Measurements from ENCODE around the gene RPL29. TPM values are rescaled to one million over a fixed set of nuclear protein-coding genes. Genes with fewer than 3 reads are reported as not detected.
A peak's percentile ranks its signal among the peaks of the same experiment; 100 is the strongest.

Gene RPL29
- total and polyA plus RNA-seq, 2 experiments from 2014 or later: 844 to 1,533 TPM

GRCh38 chr3:51970606-51971300 lies 24.9 kb downstream of the RPL29 start:
- Histone ChIP-seq H3K4me3 (no peak overlapping the region), H3K36me3 (no peaks in the 10 kb centered on the region), H3K4me1 (ENCODE audit: low read depth) (peaks cover 28% of the 10 kb centered on the region), H3K27me3 (no peaks in the 10 kb centered on the region), H3K9me3 (ENCODE audit: low read depth) (no peaks in the 10 kb centered on the region), H3K27ac (peak overlapping the region; percentile 24)
- no peak for DNase-seq (ENCODE audit: low read depth in 1 of 2, low spot score in 1 of 2)
- TF ChIP-seq, protein P1, sequence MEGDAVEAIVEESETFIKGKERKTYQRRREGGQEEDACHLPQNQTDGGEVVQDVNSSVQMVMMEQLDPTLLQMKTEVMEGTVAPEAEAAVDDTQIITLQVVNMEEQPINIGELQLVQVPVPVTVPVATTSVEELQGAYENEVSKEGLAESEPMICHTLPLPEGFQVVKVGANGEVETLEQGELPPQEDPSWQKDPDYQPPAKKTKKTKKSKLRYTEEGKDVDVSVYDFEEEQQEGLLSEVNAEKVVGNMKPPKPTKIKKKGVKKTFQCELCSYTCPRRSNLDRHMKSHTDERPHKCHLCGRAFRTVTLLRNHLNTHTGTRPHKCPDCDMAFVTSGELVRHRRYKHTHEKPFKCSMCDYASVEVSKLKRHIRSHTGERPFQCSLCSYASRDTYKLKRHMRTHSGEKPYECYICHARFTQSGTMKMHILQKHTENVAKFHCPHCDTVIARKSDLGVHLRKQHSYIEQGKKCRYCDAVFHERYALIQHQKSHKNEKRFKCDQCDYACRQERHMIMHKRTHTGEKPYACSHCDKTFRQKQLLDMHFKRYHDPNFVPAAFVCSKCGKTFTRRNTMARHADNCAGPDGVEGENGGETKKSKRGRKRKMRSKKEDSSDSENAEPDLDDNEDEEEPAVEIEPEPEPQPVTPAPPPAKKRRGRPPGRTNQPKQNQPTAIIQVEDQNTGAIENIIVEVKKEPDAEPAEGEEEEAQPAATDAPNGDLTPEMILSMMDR (IDR thresholded peaks at IDR 0.05; ENCODE audit: low read depth, low read length): no peak

DNA sequence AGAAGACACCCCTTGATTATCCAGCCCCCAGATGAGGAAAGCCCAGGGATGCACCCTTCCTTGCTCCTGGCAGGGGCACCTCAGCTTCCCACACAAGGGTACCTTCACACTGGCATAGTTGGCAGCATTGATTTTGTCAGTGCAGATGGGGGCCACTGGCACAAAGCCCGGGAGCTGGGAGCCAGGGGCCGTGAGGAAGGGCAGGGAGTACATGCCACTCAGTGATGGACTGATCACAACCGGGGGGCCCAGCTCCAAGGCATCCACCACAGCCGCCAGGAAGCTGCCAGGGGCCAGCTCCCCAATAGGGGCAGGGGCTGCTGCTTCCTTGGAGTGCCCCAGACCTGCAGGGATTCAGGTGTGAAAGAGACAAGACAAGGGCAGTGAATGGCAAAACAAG lies 25.9 kb downstream of the RPL29 start:
- TF ChIP-seq, protein P1 (IDR thresholded peaks at IDR 0.05; ENCODE audit: low read depth, low read length): no peak
- H3K36me3 ChIP-seq: no peaks in the 10 kb centered on the region
- H3K27ac ChIP-seq: no peak overlapping the region
- no peak for DNase-seq (ENCODE audit: low read depth in 1 of 2, low spot score in 1 of 2)
- no peak overlapping the region for H3K4me3 ChIP-seq
- peaks cover 22% of the 10 kb centered on the region for H3K4me1 ChIP-seq (ENCODE audit: low read depth)
- no peaks in the 10 kb centered on the region for H3K9me3 ChIP-seq (ENCODE audit: low read depth)
- no peaks in the 10 kb centered on the region for H3K27me3 ChIP-seq

DNA sequence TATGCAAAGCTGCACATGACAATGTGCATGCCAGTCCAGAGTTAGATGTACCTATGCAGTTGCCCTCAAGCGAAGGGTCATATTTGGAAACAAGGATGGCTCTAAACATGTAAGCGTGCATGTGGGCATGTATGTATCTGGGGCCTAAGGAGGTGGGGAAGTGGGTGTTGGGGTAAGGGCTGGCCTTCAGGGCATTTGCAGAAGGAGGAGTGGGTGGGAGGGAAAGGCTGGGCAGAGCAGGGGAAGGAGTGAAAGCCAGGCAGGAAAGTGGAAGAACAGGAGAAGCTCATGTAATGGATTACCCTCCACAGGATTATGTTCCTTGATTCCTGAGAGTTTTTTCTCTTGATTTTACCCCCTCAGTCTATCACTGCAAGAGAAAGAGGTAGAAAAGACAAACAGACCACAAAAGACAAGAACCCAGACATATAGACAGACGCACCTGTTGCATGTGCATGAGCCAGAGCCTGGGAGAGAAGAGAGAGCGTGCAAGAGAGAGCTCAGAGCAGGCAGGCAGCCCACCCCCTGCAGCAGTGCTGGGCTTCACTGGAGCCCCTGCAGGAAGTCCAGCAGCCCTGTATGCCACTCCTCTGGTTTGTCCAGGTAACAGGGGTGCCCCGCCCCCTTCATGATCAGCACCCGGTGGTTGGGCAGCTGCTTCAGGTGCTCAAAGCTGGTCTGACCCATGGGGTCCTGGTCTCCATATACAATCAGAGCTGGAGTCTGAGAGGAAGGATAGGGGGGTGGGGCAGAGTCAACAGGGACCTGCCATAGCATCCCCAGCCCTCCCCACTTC lies 26.6 kb downstream of the RPL29 start:
- Histone ChIP-seq H3K27ac (peak overlapping the region; percentile 86), H3K9me3 (ENCODE audit: low read depth) (no peaks in the 10 kb centered on the region), H3K36me3 (no peaks in the 10 kb centered on the region), H3K27me3 (no peaks in the 10 kb centered on the region), H3K4me1 (ENCODE audit: low read depth) (peaks cover 20% of the 10 kb centered on the region), H3K4me3 (no peak overlapping the region)
- DNase-seq (ENCODE audit: low read depth in 1 of 2, low spot score in 1 of 2): no peak
- TF ChIP-seq, protein P1 (IDR thresholded peaks at IDR 0.05; ENCODE audit: low read depth, low read length): no peak

DNA sequence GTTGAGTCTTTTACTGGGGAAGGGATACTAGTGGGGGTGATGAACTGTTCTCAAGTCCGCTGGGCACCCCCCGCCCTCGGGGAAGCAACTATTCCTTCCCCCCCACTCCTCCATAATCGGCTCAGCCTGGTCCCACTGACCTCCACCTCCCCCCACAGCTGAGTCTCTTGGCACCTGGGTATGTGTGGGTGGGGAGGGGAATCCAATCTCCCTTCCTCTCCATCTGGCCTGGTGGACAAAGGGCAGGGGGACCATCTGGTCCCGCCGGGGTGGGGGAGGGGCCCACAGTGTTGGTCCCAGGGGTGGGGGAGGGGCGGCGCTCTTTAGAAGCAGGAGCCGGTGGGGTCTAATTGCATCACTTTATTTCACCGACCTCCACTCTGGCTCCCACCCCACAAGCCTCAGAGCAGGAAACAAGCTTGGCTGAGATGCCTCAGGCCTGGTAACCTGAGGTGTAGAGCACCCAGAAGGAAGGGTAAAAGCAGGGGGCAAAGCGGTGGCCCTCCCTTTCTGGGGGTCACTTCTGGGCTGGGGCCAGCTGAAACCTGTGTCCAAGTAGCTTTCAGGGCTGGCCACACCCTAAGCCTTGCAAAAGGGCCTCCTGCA lies 27.4 kb downstream of the RPL29 start:
- DNase-seq (ENCODE audit: low read depth in 1 of 2, low spot score in 1 of 2): peak; percentile 57 to 63
- Histone ChIP-seq H3K4me1 (ENCODE audit: low read depth) (peaks cover 17% of the 10 kb centered on the region), H3K9me3 (ENCODE audit: low read depth) (no peaks in the 10 kb centered on the region), H3K27ac (peak overlapping the region; percentile 86), H3K4me3 (peak overlapping the region; percentile 85), H3K36me3 (no peaks in the 10 kb centered on the region), H3K27me3 (no peaks in the 10 kb centered on the region)
- TF ChIP-seq, protein P1 (IDR thresholded peaks at IDR 0.05; ENCODE audit: low read depth, low read length): no peak

DNA sequence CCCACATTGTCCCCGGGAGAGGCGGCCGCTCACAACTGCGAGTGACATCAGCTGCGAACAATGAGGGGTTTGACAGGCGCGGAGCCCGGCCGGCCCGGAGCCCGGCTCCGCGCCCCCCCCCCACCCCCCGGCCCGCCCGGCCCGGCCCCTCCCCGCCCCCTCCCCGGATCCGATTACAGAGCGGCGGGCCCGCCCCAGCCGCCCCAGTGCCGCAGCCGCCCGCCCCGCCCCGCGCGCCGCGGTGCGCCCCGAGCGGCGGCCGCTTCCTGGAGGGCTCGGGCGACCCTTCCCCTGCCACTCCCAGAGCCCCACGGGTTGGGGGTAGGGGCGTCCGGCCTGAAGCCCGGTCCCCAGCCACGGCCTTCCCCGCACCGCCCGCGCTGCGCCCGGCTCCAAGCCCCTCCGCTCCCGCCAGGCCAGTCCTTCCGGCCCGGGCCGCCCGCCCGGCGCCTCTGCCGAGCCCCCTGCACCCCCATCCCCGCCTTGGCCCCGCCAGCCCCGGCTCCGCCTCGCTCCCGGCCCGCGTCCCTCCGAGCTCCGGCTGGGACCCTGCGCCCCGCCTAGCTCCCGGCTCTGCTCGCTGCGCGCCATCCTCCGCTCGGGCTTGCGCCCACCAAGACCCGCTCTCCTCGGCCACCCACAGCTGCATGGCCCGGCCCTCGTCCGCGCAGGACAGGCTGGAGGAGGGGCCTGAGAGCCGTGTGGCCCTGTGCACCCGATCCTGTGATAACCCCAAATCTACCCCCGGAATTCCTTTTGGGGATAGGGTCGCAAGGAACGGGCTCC lies 28.1 kb downstream of the RPL29 start, which contains the start of gene PCBP4:
Gene PCBP4 (minus strand): TSS at position 71 of the 786 bp plus-strand sequence. CDS start 6,214 bp downstream, outside the sequence.
- peak within 1 kb of the TSS; percentile 85 for H3K4me3 ChIP-seq
- peak within 1 kb of the TSS; percentile 89 for H3K27ac ChIP-seq
- H3K27me3 ChIP-seq: no peaks in the 10 kb centered on the region
- TF ChIP-seq, protein P1 (IDR thresholded peaks at IDR 0.05; ENCODE audit: low read depth, low read length): no peak
- H3K9me3 ChIP-seq (ENCODE audit: low read depth): no peaks in the 10 kb centered on the region
- peak; percentile 51 to 89 for DNase-seq (ENCODE audit: low read depth in 1 of 2, low spot score in 1 of 2)
- no peaks in the 10 kb centered on the region for H3K36me3 ChIP-seq
- H3K4me1 ChIP-seq (ENCODE audit: low read depth): peaks cover 19% of the 10 kb centered on the region

Measured in cardiac muscle cell (in vitro differentiated cells and primary cell).